ENCODE measurements around the gene WDR26. TPM values are rescaled to one million over a fixed set of nuclear protein-coding genes. Genes with fewer than 3 reads are reported as not detected.
"Not testable (repeated sequence)": the region's sequence is repeated elsewhere in the genome, so short reads cannot be mapped to it uniquely, and the experiment has no call there.

Gene WDR26
- total RNA-seq, 1 donor from 2014 or later: 60.9 TPM

GRCh38 chr1:224349716-224350115, 84.9 kb downstream of the WDR26 start:
- DNase-seq (ENCODE audit: low spot score): not testable (repeated sequence)

DNA sequence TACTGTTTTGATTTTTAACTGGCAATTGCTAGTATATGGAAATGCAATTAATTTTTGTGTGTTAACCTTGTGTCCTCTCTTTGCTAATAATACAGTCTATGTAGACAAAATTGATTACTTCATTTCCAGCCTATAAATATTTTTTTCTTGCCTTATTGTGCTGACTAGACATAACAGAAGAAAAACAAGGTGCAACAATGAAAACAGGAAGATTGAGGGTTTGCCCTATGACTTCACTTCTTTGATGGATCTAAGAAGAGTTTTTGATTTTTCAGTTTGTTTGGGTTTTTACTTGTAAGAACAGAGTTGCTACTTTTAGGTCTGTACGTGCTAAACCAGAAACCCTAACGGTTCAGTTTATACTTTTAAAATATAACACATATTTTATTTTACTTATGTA, 86.5 kb downstream of the WDR26 start:
- no peak for DNase-seq (ENCODE audit: low spot score)

GRCh38 chr1:224343679-224344078, 90.9 kb downstream of the WDR26 start:
- no peak for DNase-seq (ENCODE audit: low spot score)

- DNase-seq (ENCODE audit: low spot score): not testable (repeated sequence)
Measured at GRCh38 chr1:224340453-224341384, 93.9 kb downstream of the WDR26 start.

DNA sequence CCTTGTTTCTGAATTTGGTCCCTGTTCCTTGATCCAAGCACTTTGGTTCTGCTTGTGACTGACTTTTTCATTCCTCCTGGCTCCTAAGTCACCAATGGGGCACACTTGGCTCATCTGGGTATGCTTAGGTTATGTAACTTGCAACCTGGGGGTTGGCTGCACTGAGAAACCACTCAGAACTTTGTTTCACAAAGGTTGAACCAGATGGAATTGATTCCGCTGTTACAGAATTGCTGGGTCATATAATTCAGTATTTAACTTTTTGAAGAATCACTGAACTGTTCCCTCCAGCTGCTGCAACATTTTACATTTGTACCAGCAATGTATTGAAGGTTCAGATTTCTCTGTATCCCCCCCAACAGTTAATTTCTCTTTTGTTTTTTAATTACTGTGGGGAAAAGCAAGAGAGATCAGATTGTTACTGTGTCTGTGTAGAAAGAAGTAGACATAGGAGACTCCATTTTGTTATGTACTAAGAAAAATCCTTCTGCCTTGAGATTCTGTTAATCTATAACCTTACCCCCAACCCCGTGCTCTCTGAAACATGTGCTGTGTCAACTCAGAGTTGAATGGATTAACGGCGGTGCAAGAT, 95.1 kb downstream of the WDR26 start:
- DNase-seq (ENCODE audit: low spot score): no peak

- no peak for DNase-seq (ENCODE audit: low spot score)
Measured at GRCh38 chr1:224338150-224338838, 96.3 kb downstream of the WDR26 start.

Other genes with a start within 250 kb of the WDR26 start
- 40.0 TPM for gene NVL, start 104.6 kb downstream of the WDR26 start, total RNA-seq (ENCODE audit: insufficient read depth, low replicate concordance)
- 18.3 TPM for gene CNIH4, start 77.9 kb downstream of the WDR26 start, total RNA-seq (ENCODE audit: insufficient read depth, low replicate concordance)
- gene CNIH3, start 181.5 kb upstream of the WDR26 start, total RNA-seq (ENCODE audit: insufficient read depth, low replicate concordance): 9.4 TPM

Measured in umbilical cord (tissue), 2 donors.